OCI-LY7 (cell line): ENCODE data around the gene PRR16.

Experiments
- CTCF ChIP-seq: fragments of 200-600 bp; sonication (generic); conservative IDR thresholded peaks from 2 replicates; pipeline ENCODE4 v1.5.1; 2014; ENCODE audit warnings: mild to moderate bottlenecking, antibody characterized with exemption, low read length, moderate library complexity, mixed read lengths
- EZH2phosphoT487 ChIP-seq: fragments of 200-600 bp; sonication (generic); IDR thresholded peaks from 2 replicates; pipeline ENCODE4 v1.6.1; 2018; ENCODE audit warnings: low read depth, borderline replicate concordance, mild to moderate bottlenecking, mixed run types, antibody characterized with exemption, low read length, moderate library complexity, mixed read lengths

DNA sequence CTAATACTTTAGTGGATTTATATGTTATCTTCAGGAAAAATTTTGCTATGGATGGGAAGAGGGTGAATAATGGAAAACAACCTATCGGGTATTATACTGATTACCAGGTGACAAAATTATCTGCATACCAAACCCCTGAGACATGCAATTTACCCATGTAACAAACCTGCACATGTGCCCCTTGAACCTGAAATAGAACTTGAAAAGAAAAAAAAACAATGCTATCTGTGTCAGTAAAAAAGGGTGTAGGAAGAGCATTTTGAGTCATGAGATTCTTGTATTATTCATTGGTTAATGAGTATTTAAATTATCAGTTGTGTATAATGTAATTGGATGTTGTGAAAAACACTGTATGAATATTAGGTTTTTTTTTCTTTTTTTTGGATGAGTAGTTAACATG is 75.4 kb downstream of the PRR16 start:
- no peak for TF ChIP-seq CTCF
- no peak for TF ChIP-seq EZH2phosphoT487
